WTC11 (cell line): ENCODE measurements around the gene UBAP1L.

ENCODE experiments used
- CREB1 ChIP-seq: sonication (generic); formaldehyde crosslinking; IDR thresholded peaks from 2 replicates; pipeline ENCODE4 v1.8.0; 2023; ENCODE audit warnings: mild to moderate bottlenecking, missing genetic modification reagents
- CTCF ChIP-seq: fragments of 200-600 bp; IDR thresholded peaks from 2 replicates; pipeline ENCODE4 v1.8.0; 2022; ENCODE audit warnings: antibody characterized with exemption
- KAT7 ChIP-seq: sonication (generic); formaldehyde crosslinking; IDR thresholded peaks from 2 replicates; pipeline ENCODE4 v1.8.1; 2023; ENCODE audit warnings: missing genetic modification reagents, mild to moderate bottlenecking, borderline replicate concordance
- MAX ChIP-seq: sonication (generic); formaldehyde crosslinking; IDR thresholded peaks from 2 replicates; pipeline ENCODE4 v1.8.0; 2022; ENCODE audit warnings: mild to moderate bottlenecking, missing genetic modification reagents
- RELA ChIP-seq: sonication (generic); formaldehyde crosslinking; IDR thresholded peaks from 2 replicates; pipeline ENCODE4 v1.8.1; 2022; ENCODE audit warnings: missing genetic modification reagents, mild to moderate bottlenecking, borderline replicate concordance
- ZNF671 ChIP-seq: fragments of 250-450 bp; sonication (Bioruptor Pico); IDR thresholded peaks from 2 replicates; pipeline ENCODE4 v1.8.0; 2021; ENCODE audit warnings: mild to moderate bottlenecking

GRCh38 chr15:65067645-65068402 lies 47.2 kb downstream of the UBAP1L start, which contains the start of gene RASL12:
- TF ChIP-seq CTCF (no peak), CREB1 (CRISPR knock-in tag) (no peak), ZNF671 (CRISPR knock-in tag) (no peak), KAT7 (no peak), RELA (CRISPR knock-in tag) (0 out of 2 replicates have a peak, but pooled peaks have one; percentile 53), MAX (CRISPR knock-in tag) (no peak)
